LNCaP clone FGC (cell line): Measurements from ENCODE around the gene DYRK1B.

ENCODE experiments used
- DNase-seq: peaks from one replicate; pipeline ENCODE4 v3.0.0-alpha.2; 2011; ENCODE audit warnings: low read depth
- H3K4me3 ChIP-seq: 2 replicates; pipeline ENCODE4 v1.5.1; 2011; ENCODE audit warnings: mild to moderate bottlenecking, low read depth, low read length, control low read depth
- TF ChIP-seq, protein P1 (sequence below): IDR thresholded peaks from 2 replicates; pipeline ENCODE4 v1.5.1; 2012; ENCODE audit warnings: mild to moderate bottlenecking; ENCODE audit not compliant: control insufficient read depth, insufficient read depth; ENCODE audit errors: extremely low read depth

The DYRK1B gene

DNA sequence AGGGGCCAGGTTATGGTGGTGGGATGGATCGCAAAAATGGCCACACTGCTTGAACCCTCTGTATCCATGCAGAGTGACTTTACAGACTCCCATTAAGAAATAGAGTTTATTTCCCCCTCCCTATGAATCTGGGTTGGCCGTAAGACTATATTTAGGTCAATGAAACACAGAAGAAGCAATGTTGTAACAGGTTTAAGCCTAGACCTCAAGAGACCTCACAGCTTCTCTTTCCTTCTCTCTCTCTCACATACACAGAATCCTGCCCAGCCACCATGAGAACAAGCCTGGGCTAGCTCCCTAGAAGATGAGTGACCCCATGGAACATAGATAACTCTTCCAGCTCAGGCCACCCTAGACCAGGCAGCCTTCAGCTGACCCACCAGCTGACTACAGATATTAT is 33.2 kb upstream of the DYRK1B start:
- no peak for DNase-seq
- TF ChIP-seq, protein P1, sequence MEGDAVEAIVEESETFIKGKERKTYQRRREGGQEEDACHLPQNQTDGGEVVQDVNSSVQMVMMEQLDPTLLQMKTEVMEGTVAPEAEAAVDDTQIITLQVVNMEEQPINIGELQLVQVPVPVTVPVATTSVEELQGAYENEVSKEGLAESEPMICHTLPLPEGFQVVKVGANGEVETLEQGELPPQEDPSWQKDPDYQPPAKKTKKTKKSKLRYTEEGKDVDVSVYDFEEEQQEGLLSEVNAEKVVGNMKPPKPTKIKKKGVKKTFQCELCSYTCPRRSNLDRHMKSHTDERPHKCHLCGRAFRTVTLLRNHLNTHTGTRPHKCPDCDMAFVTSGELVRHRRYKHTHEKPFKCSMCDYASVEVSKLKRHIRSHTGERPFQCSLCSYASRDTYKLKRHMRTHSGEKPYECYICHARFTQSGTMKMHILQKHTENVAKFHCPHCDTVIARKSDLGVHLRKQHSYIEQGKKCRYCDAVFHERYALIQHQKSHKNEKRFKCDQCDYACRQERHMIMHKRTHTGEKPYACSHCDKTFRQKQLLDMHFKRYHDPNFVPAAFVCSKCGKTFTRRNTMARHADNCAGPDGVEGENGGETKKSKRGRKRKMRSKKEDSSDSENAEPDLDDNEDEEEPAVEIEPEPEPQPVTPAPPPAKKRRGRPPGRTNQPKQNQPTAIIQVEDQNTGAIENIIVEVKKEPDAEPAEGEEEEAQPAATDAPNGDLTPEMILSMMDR, result no peak
- no peak overlapping the region for H3K4me3 ChIP-seq

DNA sequence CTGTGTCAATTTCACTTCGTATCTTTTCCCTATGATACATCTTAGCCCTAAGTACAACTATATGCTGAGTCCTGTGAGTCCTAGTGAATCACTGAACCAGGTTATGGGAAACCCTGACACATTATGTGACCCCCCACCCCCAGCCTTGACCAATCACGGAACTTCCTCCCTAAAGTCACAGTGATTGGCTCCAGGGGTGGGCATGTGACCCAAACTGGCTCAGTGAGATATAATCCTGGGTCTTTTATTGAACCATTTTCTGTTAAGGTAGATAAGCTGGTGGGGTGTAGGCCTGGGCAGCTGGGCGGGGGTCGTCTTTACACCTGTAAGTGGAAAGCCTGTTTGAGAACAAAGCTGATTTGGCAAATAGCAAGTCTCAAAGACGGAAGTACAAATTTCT is 32.0 kb upstream of the DYRK1B start:
- no peak for DNase-seq
- no peak overlapping the region for H3K4me3 ChIP-seq
- TF ChIP-seq, protein P1, result no peak

DNA sequence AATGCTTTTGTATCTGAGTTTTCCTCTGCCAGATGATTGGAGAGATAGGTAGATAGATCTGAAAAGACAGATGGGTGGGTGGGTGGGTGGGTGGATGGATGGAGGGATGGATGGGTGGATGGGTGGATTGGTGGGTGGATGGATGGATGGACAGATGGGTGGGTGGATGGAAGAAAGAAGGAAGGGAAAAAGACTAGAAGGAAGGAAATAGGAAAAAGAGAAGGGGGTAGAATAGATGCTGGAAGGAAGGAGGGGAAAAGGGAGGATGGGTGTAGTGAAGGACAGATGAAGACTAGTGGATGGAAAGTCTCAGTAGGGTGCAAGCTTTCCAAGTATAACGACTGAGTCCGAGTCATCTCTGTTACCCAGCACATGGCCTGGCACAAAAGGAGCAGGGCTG is 31.2 kb upstream of the DYRK1B start:
- TF ChIP-seq, protein P1, result no peak
- no peak for DNase-seq
- H3K4me3 ChIP-seq, result no peak overlapping the region

DNA sequence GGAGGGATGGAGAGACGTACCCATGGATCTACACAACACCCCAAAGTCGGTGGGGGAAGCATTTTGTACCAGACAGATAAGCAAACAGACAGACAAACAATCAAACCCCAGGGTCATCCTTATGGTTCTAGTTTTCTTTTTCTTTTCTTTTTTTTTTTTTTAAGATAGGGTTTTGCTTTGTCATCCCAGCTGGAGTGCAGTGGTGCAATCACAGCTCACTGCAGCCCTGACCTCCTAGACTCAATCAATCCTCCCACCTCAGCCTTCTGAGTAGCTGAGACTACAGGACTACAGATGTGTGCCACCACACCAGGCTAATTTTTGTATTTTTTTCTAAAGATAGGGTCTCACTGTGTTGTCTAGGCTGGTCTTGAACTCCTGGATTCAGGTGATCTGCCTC is 30.2 kb upstream of the DYRK1B start:
- TF ChIP-seq, protein P1, result no peak
- no peak overlapping the region for H3K4me3 ChIP-seq
- no peak for DNase-seq

DNA sequence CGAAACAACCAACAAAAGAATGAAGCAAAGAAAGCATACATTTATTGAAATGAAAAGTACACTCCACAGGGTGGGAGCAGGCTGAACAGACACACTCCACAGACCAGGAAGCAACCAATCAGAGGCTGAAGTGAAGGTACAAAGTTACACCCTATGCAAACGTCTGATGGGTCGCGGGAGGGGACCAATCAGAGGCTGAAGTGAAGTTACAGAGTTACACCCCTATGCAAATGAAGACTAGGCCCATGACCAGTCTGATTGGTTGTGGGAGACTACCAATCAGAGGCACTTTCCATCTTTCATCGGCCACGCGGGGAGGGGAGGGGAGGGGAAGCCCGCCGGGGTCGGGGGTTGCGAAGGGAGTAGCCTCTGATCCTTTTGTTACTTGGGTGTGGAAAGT is 24.6 kb upstream of the DYRK1B start:
- DNase-seq, result no peak
- no peak overlapping the region for H3K4me3 ChIP-seq
- TF ChIP-seq, protein P1, result no peak

DNA sequence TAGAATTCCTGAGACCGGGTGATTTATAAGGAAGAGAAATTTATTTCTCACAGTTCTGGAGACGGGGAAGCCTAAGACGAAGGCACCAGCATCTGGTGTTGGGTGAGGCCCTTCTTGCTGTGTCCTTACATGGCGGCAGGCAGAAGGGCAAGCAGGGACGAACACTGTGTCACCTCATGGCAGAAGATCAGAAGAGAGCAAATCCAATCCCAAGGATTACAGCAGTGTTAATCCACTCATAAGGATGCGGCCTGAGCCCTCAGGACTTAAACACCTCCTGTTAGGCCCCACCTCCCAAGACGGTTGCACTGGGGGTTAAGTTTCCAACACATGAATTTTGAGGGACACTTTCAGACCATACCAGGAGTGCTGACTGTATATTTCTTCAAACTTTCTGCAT is 18.9 kb upstream of the DYRK1B start:
- TF ChIP-seq, protein P1, result no peak
- no peak for DNase-seq

DNA sequence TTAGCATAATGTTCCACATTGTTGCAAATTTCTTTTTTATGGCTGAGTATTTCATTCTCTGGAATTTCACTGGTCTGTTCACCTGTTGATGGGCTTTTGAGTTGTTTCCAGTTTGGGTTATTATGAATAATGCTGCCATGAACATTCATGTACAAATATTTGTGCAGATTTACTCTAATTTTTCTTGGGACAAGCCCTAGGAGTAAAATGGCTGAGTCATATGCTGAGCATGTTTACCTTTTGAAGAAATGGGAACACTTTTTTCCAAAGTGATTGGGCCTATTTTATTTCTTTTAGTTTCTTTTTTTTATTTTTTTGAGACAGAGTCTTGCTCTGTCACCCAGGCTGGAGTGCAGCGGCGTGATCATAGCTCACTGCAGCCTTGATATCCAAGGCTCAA is 16.9 kb upstream of the DYRK1B start:
- DNase-seq, result no peak
- TF ChIP-seq, protein P1, result no peak
- H3K4me3 ChIP-seq, result no peak overlapping the region

More for the DNA sequence above, 18.9 kb upstream of the DYRK1B start:
- no peak overlapping the region for H3K4me3 ChIP-seq
